NCI-H2227 (cell line): ENCODE results near the gene SCNN1G.
"Not testable (repeated sequence)": the region's sequence is repeated elsewhere in the genome, so short reads cannot be mapped to it uniquely, and the experiment has no call there.

Experiments
- DNase-seq: peaks from one replicate; lab custom pipeline; 2025; ENCODE audit not compliant: unreplicated experiment; lab: John Stamatoyannopoulos, UW

Gene SCNN1G

GRCh38 chr16:23248261-23249194 is 66.0 kb downstream of the SCNN1G start:
- DNase-seq: no peak

- no peak for DNase-seq
Measured at GRCh38 chr16:23249830-23250229, 67.3 kb downstream of the SCNN1G start.

- DNase-seq: no peak
Measured at GRCh38 chr16:23252310-23252709, 69.8 kb downstream of the SCNN1G start.

GRCh38 chr16:23253650-23254049 is 71.1 kb downstream of the SCNN1G start:
- not testable (repeated sequence) for DNase-seq

GRCh38 chr16:23254338-23254737 is 71.8 kb downstream of the SCNN1G start:
- DNase-seq: no peak

GRCh38 chr16:23255000-23255399 is 72.5 kb downstream of the SCNN1G start:
- DNase-seq: no peak

- no peak for DNase-seq
Measured at GRCh38 chr16:23256440-23256839, 73.9 kb downstream of the SCNN1G start.

- no peak for DNase-seq
Measured at GRCh38 chr16:23257682-23258081, 75.1 kb downstream of the SCNN1G start.

- DNase-seq: no peak
Measured at GRCh38 chr16:23258919-23259237, 76.3 kb downstream of the SCNN1G start.
